ENCODE results near the gene RBBP8NL.

RBBP8NL gene

DNA sequence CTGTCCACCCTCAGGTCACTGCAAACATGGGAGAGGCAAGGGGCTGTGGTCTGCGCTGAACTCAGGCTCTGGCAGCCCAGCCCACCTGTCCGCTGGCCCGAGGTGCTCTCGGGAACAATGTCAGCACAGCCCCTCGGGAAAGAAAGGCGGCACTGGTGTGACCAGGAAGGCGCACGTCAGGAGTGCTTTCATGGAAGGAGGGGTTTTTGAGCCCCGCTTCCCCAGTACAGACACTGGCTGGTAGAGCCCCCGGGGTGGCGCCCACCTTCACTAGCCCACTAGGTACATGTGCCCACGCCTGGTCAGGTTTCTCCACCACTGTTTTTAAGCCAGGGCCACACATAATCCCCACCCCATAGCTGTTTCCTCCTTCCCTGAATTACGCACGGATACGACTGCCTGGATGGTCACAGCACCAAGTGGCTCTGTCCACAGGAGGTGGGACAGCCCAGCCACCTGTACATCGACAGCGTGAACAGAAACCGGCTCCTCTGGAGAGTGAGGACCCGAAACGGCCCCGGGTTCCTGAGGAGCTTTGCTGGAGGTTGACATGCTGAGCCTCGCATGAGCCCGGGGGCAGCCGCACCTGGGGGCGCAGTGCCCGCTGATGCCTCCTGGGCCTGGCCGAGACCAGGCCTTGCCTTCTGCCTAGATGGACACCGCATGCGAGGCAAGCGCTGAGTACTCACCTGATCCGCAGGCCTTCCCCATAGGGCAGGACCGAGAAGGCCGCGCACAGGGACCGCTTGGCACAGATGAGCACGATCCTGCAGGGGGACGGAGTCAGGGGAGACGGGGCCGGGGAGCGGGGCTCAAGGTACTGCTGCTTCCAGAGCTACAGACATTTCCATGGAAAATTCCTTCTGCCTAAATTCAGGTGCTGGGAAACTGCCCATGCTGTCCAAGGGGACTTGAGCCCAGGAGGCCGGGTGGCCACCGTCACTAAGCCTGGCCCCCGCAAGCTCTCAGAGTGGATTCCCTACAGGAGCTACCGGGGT, 32.8 kb downstream of the RBBP8NL start:
- H3K36me3 ChIP-seq (ENCODE audit: control insufficient read depth, insufficient read depth, low read length): peaks cover 14% of the 10 kb centered on the region
- TF ChIP-seq, protein P1, sequence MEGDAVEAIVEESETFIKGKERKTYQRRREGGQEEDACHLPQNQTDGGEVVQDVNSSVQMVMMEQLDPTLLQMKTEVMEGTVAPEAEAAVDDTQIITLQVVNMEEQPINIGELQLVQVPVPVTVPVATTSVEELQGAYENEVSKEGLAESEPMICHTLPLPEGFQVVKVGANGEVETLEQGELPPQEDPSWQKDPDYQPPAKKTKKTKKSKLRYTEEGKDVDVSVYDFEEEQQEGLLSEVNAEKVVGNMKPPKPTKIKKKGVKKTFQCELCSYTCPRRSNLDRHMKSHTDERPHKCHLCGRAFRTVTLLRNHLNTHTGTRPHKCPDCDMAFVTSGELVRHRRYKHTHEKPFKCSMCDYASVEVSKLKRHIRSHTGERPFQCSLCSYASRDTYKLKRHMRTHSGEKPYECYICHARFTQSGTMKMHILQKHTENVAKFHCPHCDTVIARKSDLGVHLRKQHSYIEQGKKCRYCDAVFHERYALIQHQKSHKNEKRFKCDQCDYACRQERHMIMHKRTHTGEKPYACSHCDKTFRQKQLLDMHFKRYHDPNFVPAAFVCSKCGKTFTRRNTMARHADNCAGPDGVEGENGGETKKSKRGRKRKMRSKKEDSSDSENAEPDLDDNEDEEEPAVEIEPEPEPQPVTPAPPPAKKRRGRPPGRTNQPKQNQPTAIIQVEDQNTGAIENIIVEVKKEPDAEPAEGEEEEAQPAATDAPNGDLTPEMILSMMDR (IDR thresholded peaks at IDR 0.05; ENCODE audit: insufficient read depth, low read length, poor library complexity, severe bottlenecking): no peak
- no peaks in the 10 kb centered on the region for H3K27me3 ChIP-seq (replicated peaks; ENCODE audit: control insufficient read depth, insufficient read depth, low read length)
- H3K4me3 ChIP-seq (replicated peaks; ENCODE audit: low read depth, low read length): no peak overlapping the region
- no peak for DNase-seq (ENCODE audit: extremely low read depth, insufficient read length)

DNA sequence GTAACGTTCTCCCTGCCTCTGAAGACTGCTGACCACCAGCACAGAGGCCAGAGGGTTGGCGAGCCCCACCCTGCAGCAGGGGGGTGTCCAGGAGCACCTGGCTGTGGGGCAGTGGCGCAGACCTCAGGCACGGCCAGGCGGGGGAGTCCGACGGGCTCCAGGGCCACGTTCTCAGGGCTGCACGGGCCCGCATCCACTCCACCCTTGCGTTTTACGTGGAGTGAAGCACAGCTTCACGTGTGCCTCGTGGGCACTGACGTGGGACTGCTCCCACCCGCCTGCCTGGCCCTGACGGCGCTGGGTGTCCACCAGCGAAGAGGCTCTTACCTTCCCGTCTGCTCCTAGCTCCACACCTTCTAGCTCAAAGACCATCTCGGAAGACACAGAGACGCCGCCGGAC, 33.5 kb downstream of the RBBP8NL start:
- no peak for DNase-seq (ENCODE audit: extremely low read depth, insufficient read length)
- peaks cover 20% of the 10 kb centered on the region for H3K36me3 ChIP-seq (ENCODE audit: control insufficient read depth, insufficient read depth, low read length)
- no peak overlapping the region for H3K4me3 ChIP-seq (replicated peaks; ENCODE audit: low read depth, low read length)
- TF ChIP-seq, protein P1 (IDR thresholded peaks at IDR 0.05; ENCODE audit: insufficient read depth, low read length, poor library complexity, severe bottlenecking): no peak
- no peaks in the 10 kb centered on the region for H3K27me3 ChIP-seq (replicated peaks; ENCODE audit: control insufficient read depth, insufficient read depth, low read length)

DNA sequence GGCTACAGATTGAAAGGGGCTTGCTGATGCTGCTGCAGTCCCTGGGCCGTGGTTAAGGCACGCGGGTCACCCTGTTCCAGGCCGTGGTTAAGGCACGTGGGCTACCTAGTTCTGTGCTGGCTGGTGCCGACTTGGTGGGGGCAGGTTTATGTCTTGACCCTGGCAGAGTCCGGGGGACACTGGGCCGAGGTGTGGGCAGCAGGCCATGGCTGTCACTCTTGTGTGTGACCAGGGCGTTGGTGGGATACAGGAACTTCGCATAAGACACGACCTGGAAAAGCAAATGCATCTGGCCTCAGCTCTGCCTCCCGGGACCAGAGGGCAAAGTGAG, 34.0 kb downstream of the RBBP8NL start:
- Histone ChIP-seq H3K4me3 (replicated peaks; ENCODE audit: low read depth, low read length) (no peak overlapping the region), H3K27me3 (replicated peaks; ENCODE audit: control insufficient read depth, insufficient read depth, low read length) (no peaks in the 10 kb centered on the region), H3K36me3 (ENCODE audit: control insufficient read depth, insufficient read depth, low read length) (peaks cover 24% of the 10 kb centered on the region)
- TF ChIP-seq, protein P1 (IDR thresholded peaks at IDR 0.05; ENCODE audit: insufficient read depth, low read length, poor library complexity, severe bottlenecking): no peak
- DNase-seq (ENCODE audit: extremely low read depth, insufficient read length): no peak

DNA sequence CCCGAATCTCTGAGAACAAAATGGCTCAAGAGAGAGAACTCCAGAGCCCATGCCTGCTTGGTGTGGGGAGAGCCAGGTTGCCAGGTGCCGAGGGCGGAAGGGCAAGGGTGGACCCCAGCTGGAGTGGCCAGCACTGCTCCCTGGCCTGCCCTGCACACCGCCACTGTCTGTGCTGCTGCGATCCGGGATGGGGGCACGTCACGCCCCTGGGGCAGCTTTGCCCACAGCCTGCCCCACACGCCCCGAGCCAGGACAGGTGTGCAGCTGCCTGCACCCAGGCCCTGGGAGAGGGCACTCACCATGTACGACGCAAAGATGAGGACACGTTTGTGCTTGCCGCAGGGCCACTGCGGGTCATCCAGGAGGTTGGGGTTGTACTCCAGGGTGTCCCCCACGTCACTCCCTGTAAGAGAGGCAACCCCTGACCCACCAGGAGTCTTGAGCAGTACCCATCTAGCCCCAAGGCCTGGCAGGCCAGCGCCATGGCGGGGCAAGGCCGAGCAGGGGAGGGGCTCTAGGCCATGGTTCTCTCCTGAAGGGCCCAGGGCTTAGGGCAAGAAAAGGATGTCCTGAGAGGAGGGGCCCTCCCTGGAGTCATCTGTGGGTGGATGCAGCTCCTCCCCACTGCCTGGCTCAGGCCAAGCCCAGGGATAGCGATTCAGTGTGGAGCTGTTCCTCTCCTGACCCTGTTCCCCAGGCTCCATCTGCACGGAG, 34.6 kb downstream of the RBBP8NL start:
- no peaks in the 10 kb centered on the region for H3K27me3 ChIP-seq (replicated peaks; ENCODE audit: control insufficient read depth, insufficient read depth, low read length)
- H3K4me3 ChIP-seq (replicated peaks; ENCODE audit: low read depth, low read length): no peak overlapping the region
- peaks cover 29% of the 10 kb centered on the region for H3K36me3 ChIP-seq (ENCODE audit: control insufficient read depth, insufficient read depth, low read length)
- TF ChIP-seq, protein P1 (IDR thresholded peaks at IDR 0.05; ENCODE audit: insufficient read depth, low read length, poor library complexity, severe bottlenecking): no peak
- no peak for DNase-seq (ENCODE audit: extremely low read depth, insufficient read length)

DNA sequence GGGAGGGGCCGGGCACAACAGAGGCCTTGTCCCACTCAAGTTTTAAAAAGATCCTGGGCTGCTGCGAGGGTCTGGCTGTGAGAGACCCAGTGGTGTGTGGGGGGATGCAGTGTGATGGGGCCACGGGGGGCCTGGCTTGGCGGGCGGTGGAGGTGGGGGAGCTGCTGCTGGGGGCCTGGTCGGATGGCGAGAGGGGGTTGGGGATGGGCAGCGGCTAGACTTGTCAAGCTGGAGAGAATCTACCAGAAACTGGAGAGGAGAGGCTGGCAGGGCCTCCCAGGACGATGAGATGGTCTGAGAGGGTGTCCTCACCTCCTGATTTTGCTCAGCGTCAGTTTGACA, 35.3 kb downstream of the RBBP8NL start:
- Histone ChIP-seq H3K4me3 (replicated peaks; ENCODE audit: low read depth, low read length) (no peak overlapping the region), H3K27me3 (replicated peaks; ENCODE audit: control insufficient read depth, insufficient read depth, low read length) (no peaks in the 10 kb centered on the region), H3K36me3 (ENCODE audit: control insufficient read depth, insufficient read depth, low read length) (peaks cover 29% of the 10 kb centered on the region)
- no peak for DNase-seq (ENCODE audit: extremely low read depth, insufficient read length)
- TF ChIP-seq, protein P1 (IDR thresholded peaks at IDR 0.05; ENCODE audit: insufficient read depth, low read length, poor library complexity, severe bottlenecking): no peak

All from GM06990 (cell line).